ENCODE results near the gene ULK4.

Gene ULK4

GRCh38 chr3:41608347-41608746 is 353.6 kb downstream of the ULK4 start:
- Histone ChIP-seq H3K27ac (ENCODE audit: low read length) (no peak overlapping the region), H3K36me3 (ENCODE audit: control insufficient read depth in 2 of 2, insufficient read depth in 2 of 2, low read length in 2 of 2) (no peaks in the 10 kb centered on the region), H3K9me3 (ENCODE audit: control insufficient read depth in 2 of 2, low read length in 2 of 2) (no peaks in the 10 kb centered on the region), H3K4me1 (ENCODE audit: control insufficient read depth, insufficient read depth, low read length) (no peaks in the 10 kb centered on the region), H3K27me3 (ENCODE audit: control insufficient read depth in 1 of 2, insufficient read depth in 2 of 2, low read length in 2 of 2) (no peaks in the 10 kb centered on the region), H3K9ac (ENCODE audit: low read length in 2 of 2) (no peak overlapping the region), H3K4me3 (ENCODE audit: low read length in 2 of 2) (no peak overlapping the region)

- Histone ChIP-seq H3K4me1 (ENCODE audit: control insufficient read depth, insufficient read depth, low read length) (no peaks in the 10 kb centered on the region), H3K9ac (ENCODE audit: low read length in 2 of 2) (no peak overlapping the region), H3K4me3 (ENCODE audit: low read length in 2 of 2) (no peak overlapping the region), H3K27me3 (ENCODE audit: control insufficient read depth in 1 of 2, insufficient read depth in 2 of 2, low read length in 2 of 2) (no peaks in the 10 kb centered on the region), H3K36me3 (ENCODE audit: control insufficient read depth in 2 of 2, insufficient read depth in 2 of 2, low read length in 2 of 2) (no peaks in the 10 kb centered on the region), H3K9me3 (ENCODE audit: control insufficient read depth in 2 of 2, low read length in 2 of 2) (no peaks in the 10 kb centered on the region), H3K27ac (ENCODE audit: low read length) (no peak overlapping the region)
Measured at GRCh38 chr3:41603807-41604206, 358.1 kb downstream of the ULK4 start.

DNA sequence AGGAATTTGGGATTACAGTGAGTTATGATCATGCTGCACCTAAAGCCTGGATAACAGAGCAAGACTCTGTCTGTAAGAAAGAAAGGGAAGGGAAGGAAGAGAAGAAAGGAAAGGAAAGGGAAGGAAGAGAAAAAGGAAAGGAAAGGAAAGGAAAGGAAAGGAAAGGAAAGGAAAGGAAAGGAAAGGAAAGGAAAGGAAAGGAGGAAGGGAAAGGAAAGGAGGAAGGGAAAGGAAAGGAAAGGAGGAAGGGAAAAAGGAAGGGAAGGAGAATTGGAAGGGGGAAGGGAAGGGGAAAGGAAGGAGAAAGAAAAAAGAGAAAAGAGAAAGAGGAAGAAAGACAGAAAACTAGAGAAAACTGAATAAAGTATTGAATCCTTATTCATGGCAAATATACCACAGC is 359.8 kb downstream of the ULK4 start:
- Histone ChIP-seq H3K4me1 (ENCODE audit: control insufficient read depth, insufficient read depth, low read length) (no peaks in the 10 kb centered on the region), H3K4me3 (ENCODE audit: low read length in 2 of 2) (no peak overlapping the region), H3K9ac (ENCODE audit: low read length in 2 of 2) (no peak overlapping the region), H3K27me3 (ENCODE audit: control insufficient read depth in 1 of 2, insufficient read depth in 2 of 2, low read length in 2 of 2) (no peaks in the 10 kb centered on the region), H3K27ac (ENCODE audit: low read length) (no peak overlapping the region), H3K9me3 (ENCODE audit: control insufficient read depth in 2 of 2, low read length in 2 of 2) (no peaks in the 10 kb centered on the region), H3K36me3 (ENCODE audit: control insufficient read depth in 2 of 2, insufficient read depth in 2 of 2, low read length in 2 of 2) (no peaks in the 10 kb centered on the region)

GRCh38 chr3:41601404-41601987 is 360.4 kb downstream of the ULK4 start:
- no peaks in the 10 kb centered on the region for H3K27me3 ChIP-seq (ENCODE audit: control insufficient read depth in 1 of 2, insufficient read depth in 2 of 2, low read length in 2 of 2)
- no peaks in the 10 kb centered on the region for H3K4me1 ChIP-seq (ENCODE audit: control insufficient read depth, insufficient read depth, low read length)
- H3K36me3 ChIP-seq (ENCODE audit: control insufficient read depth in 2 of 2, insufficient read depth in 2 of 2, low read length in 2 of 2): no peaks in the 10 kb centered on the region
- no peak overlapping the region for H3K9ac ChIP-seq (ENCODE audit: low read length in 2 of 2)
- no peaks in the 10 kb centered on the region for H3K9me3 ChIP-seq (ENCODE audit: control insufficient read depth in 2 of 2, low read length in 2 of 2)
- no peak overlapping the region for H3K27ac ChIP-seq (ENCODE audit: low read length)
- H3K4me3 ChIP-seq (ENCODE audit: low read length in 2 of 2): no peak overlapping the region

DNA sequence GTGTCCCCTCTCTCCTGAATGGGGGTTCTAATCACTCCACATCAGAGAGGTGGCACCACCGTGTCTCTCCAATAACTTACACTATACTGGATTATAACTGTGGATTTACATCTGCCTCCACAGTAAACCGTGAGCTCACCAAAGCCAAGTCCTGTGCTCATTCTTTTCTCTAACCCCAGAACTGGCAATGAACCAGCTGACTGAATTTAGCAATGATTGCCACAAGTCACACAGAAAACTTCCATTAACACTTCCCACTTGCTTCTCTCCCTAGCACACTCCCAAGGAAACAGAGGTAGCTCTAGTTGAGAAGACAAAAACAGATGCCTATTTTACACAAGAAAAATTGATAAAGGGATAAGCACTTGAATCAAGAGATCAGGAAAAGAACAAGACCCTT is 361.3 kb downstream of the ULK4 start:
- H3K4me3 ChIP-seq (ENCODE audit: low read length in 2 of 2): no peak overlapping the region

DNA sequence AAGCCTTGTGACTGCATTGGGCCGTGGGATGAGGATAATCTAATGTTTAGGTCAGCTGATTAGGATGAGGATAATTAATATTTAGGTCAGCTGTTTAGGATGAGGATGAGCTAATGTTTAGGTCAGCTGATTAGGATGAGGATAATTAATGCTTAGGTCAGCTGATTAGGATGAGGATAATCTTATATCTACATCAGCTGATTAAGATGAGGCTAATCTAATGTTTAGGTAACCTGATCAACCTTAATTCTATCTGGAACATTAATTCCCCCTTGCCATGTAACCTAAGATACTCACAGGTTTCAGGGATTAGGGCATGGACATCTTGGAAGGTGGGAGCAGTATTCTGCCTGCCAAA is 362.8 kb downstream of the ULK4 start:
- Histone ChIP-seq H3K9me3 (ENCODE audit: control insufficient read depth in 2 of 2, low read length in 2 of 2) (no peaks in the 10 kb centered on the region), H3K36me3 (ENCODE audit: control insufficient read depth in 2 of 2, insufficient read depth in 2 of 2, low read length in 2 of 2) (no peaks in the 10 kb centered on the region), H3K27ac (ENCODE audit: low read length) (no peak overlapping the region), H3K4me3 (ENCODE audit: low read length in 2 of 2) (no peak overlapping the region), H3K27me3 (ENCODE audit: control insufficient read depth in 1 of 2, insufficient read depth in 2 of 2, low read length in 2 of 2) (no peaks in the 10 kb centered on the region), H3K4me1 (ENCODE audit: control insufficient read depth, insufficient read depth, low read length) (no peaks in the 10 kb centered on the region), H3K9ac (ENCODE audit: low read length in 2 of 2) (no peak overlapping the region)

More for the DNA sequence above, 361.3 kb downstream of the ULK4 start:
- H3K36me3 ChIP-seq (ENCODE audit: control insufficient read depth in 2 of 2, insufficient read depth in 2 of 2, low read length in 2 of 2): no peaks in the 10 kb centered on the region
- H3K27ac ChIP-seq (ENCODE audit: low read length): no peak overlapping the region
- H3K27me3 ChIP-seq (ENCODE audit: control insufficient read depth in 1 of 2, insufficient read depth in 2 of 2, low read length in 2 of 2): no peaks in the 10 kb centered on the region
- H3K9ac ChIP-seq (ENCODE audit: low read length in 2 of 2): no peak overlapping the region
- no peaks in the 10 kb centered on the region for H3K4me1 ChIP-seq (ENCODE audit: control insufficient read depth, insufficient read depth, low read length)
- no peaks in the 10 kb centered on the region for H3K9me3 ChIP-seq (ENCODE audit: control insufficient read depth in 2 of 2, low read length in 2 of 2)

DNA sequence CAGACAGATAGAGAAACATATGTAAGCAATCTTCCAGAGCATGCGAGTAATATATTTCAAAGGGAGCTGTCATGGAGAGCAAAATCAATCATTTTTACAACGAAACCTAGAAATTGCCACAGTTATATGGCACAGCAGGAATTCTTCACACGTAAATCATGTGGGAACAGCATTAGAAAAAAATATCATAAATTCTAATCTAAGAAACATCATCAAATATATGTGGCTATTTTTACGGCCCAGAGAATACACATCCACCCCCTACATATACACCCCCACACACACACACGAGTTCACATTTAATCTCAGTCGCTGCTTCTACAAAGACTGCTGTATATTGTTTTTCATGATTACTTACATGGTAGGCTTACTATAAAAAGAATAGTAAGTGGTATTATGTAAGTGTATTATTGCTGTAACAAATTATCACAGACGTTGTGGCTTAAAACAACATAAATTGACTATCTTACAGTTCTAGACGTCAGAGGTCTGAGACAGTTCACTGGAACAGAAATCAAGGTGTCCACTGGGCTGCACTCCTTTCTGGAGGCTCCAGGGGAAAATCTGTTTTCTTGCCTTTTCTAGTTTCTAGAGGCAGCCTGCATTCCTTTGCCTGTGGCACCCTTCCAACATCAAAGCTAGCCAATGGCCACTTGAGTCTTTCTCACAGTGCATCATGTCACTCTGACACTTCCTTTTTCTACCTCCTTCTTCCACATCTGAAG is 363.3 kb downstream of the ULK4 start:
- Histone ChIP-seq H3K36me3 (ENCODE audit: control insufficient read depth in 2 of 2, insufficient read depth in 2 of 2, low read length in 2 of 2) (no peaks in the 10 kb centered on the region), H3K4me1 (ENCODE audit: control insufficient read depth, insufficient read depth, low read length) (no peaks in the 10 kb centered on the region), H3K9me3 (ENCODE audit: control insufficient read depth in 2 of 2, low read length in 2 of 2) (no peaks in the 10 kb centered on the region), H3K27me3 (ENCODE audit: control insufficient read depth in 1 of 2, insufficient read depth in 2 of 2, low read length in 2 of 2) (no peaks in the 10 kb centered on the region), H3K27ac (ENCODE audit: low read length) (no peak overlapping the region), H3K4me3 (ENCODE audit: low read length in 2 of 2) (no peak overlapping the region), H3K9ac (ENCODE audit: low read length in 2 of 2) (no peak overlapping the region)

GRCh38 chr3:41593774-41594173 is 368.1 kb downstream of the ULK4 start:
- Histone ChIP-seq H3K27ac (ENCODE audit: low read length) (no peak overlapping the region), H3K27me3 (ENCODE audit: control insufficient read depth in 1 of 2, insufficient read depth in 2 of 2, low read length in 2 of 2) (no peaks in the 10 kb centered on the region), H3K9ac (ENCODE audit: low read length in 2 of 2) (no peak overlapping the region), H3K36me3 (ENCODE audit: control insufficient read depth in 2 of 2, insufficient read depth in 2 of 2, low read length in 2 of 2) (no peaks in the 10 kb centered on the region), H3K4me1 (ENCODE audit: control insufficient read depth, insufficient read depth, low read length) (no peaks in the 10 kb centered on the region), H3K4me3 (ENCODE audit: low read length in 2 of 2) (no peak overlapping the region), H3K9me3 (ENCODE audit: control insufficient read depth in 2 of 2, low read length in 2 of 2) (no peaks in the 10 kb centered on the region)

DNA sequence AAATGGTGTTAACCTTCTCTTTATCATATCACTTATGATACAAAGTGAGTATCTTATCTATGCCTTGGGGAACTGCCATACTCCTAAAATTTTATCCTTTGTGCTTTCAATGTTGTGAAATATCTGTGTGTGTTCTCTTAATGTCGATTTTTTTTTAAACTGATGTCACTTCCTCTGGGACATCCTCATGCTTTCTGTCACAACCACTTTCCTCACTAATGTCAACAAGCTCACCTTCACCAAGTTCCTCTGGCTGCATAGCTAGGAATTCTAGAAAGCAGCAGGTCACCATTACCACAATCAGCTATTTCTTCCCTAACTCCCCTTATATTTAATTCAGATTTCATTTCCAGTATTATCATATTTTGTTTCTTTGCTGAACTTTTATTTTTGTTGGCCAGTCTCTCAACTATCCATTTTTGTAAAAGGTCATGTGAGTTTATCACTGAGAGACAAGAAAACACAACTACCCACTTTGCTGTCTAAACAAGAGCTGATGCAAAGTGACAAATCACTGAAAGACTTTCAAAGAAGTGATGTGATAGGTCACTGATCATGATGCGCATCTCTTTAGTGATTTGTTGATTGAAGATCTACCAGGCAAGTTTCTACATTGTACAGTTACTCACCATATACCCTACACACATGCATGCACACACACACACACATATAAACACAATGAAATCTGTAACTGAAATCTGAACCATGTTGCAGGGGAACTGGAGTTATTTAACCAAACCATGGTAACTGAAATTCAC is 369.0 kb downstream of the ULK4 start:
- H3K36me3 ChIP-seq (ENCODE audit: control insufficient read depth in 2 of 2, insufficient read depth in 2 of 2, low read length in 2 of 2): no peaks in the 10 kb centered on the region
- H3K27ac ChIP-seq (ENCODE audit: low read length): no peak overlapping the region
- H3K27me3 ChIP-seq (ENCODE audit: control insufficient read depth in 1 of 2, insufficient read depth in 2 of 2, low read length in 2 of 2): no peaks in the 10 kb centered on the region
- H3K9ac ChIP-seq (ENCODE audit: low read length in 2 of 2): no peak overlapping the region
- H3K9me3 ChIP-seq (ENCODE audit: control insufficient read depth in 2 of 2, low read length in 2 of 2): no peaks in the 10 kb centered on the region
- H3K4me3 ChIP-seq (ENCODE audit: low read length in 2 of 2): no peak overlapping the region
- H3K4me1 ChIP-seq (ENCODE audit: control insufficient read depth, insufficient read depth, low read length): no peaks in the 10 kb centered on the region

DNA sequence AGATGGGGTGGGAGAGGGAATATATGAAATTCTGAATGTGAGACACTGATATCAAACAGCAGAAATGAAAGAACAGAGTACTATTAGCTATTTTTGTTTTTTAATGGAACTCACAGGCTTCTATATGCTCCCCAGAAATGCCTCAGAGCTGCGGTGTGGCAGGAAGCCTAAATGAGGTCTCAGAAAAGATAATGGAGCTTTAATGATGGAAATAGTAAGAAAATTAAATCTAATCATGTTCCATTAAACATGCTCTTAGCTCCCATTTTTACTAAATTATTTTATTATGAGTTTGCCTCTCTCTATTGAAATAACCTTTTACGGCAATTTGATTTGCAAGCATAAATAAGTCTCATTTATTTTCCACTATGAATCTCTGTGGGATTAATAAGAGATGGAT is 378.9 kb downstream of the ULK4 start:
- H3K9me3 ChIP-seq (ENCODE audit: control insufficient read depth in 2 of 2, low read length in 2 of 2): no peaks in the 10 kb centered on the region
- no peaks in the 10 kb centered on the region for H3K27me3 ChIP-seq (ENCODE audit: control insufficient read depth in 1 of 2, insufficient read depth in 2 of 2, low read length in 2 of 2)
- H3K27ac ChIP-seq (ENCODE audit: low read length): no peak overlapping the region
- H3K36me3 ChIP-seq (ENCODE audit: control insufficient read depth in 2 of 2, insufficient read depth in 2 of 2, low read length in 2 of 2): no peaks in the 10 kb centered on the region
- H3K4me3 ChIP-seq (ENCODE audit: low read length in 2 of 2): no peak overlapping the region
- H3K4me1 ChIP-seq (ENCODE audit: control insufficient read depth, insufficient read depth, low read length): no peaks in the 10 kb centered on the region
- H3K9ac ChIP-seq (ENCODE audit: low read length in 2 of 2): no peak overlapping the region

GRCh38 chr3:41581700-41582099 is 380.2 kb downstream of the ULK4 start:
- no peaks in the 10 kb centered on the region for H3K27me3 ChIP-seq (ENCODE audit: control insufficient read depth in 1 of 2, insufficient read depth in 2 of 2, low read length in 2 of 2)
- no peaks in the 10 kb centered on the region for H3K9me3 ChIP-seq (ENCODE audit: control insufficient read depth in 2 of 2, low read length in 2 of 2)
- H3K9ac ChIP-seq (ENCODE audit: low read length in 2 of 2): no peak overlapping the region
- no peaks in the 10 kb centered on the region for H3K4me1 ChIP-seq (ENCODE audit: control insufficient read depth, insufficient read depth, low read length)
- H3K36me3 ChIP-seq (ENCODE audit: control insufficient read depth in 2 of 2, insufficient read depth in 2 of 2, low read length in 2 of 2): no peaks in the 10 kb centered on the region
- no peak overlapping the region for H3K27ac ChIP-seq (ENCODE audit: low read length)
- H3K4me3 ChIP-seq (ENCODE audit: low read length in 2 of 2): no peak overlapping the region

Data from stomach smooth muscle (tissue), 2 donors.